ENCODE results near the gene RNF220. TPM values are rescaled to one million over a fixed set of nuclear protein-coding genes. Genes with fewer than 3 reads are reported as not detected.
A peak's percentile ranks its signal among the peaks of the same experiment; 100 is the strongest.

The RNF220 gene
- total and polyA plus RNA-seq, 9 of the 15 experiments (the other 6 are each of a cell fraction or from before 2014, with no cell fraction given): 5.1 to 117 (median 66.9) TPM

- Histone ChIP-seq H3K4me2 (ENCODE audit: insufficient read depth, low read length) (no peak overlapping the region), H3K4me1 (replicated peaks in 1 of 2; ENCODE audit: control insufficient read depth in 2 of 2, insufficient read depth in 2 of 2, low read length in 2 of 2) (no peaks in the 10 kb centered on the region), H3K9me3 (replicated peaks; ENCODE audit: control insufficient read depth, insufficient read depth, low read depth, low read length) (peaks cover 3% of the 10 kb centered on the region), H3K4me3 (no peak overlapping the region), H3K9me1 (ENCODE audit: control insufficient read depth, insufficient read depth, low read length) (no peaks in the 10 kb centered on the region), H3K27me3 (ENCODE audit: control insufficient read depth in 2 of 2, insufficient read depth in 2 of 2, low read length in 2 of 2) (peaks cover 64 to 79% of the 10 kb centered on the region in 2 experiments), H3K36me3 (ENCODE audit: control insufficient read depth, insufficient read depth, low read length) (no peaks in the 10 kb centered on the region), H3K27ac (ENCODE audit: extremely low read depth, low read depth, low read length) (no peak overlapping the region), H4K20me1 (replicated peaks; ENCODE audit: control insufficient read depth, insufficient read depth, low read length) (0 out of 2 replicates have a peak, but pooled peaks cover 5% of the 10 kb centered on the region), H3K9ac (ENCODE audit: insufficient read depth in 1 of 2, low read depth in 2 of 2, low read length in 2 of 2) (no peak overlapping the region), H2AFZ (ENCODE audit: low read depth, low read length) (no peak overlapping the region), H3K79me2 (ENCODE audit: control insufficient read depth, insufficient read depth, low read length) (no peaks in the 10 kb centered on the region)
- WGBS (ENCODE audit: insufficient coverage, low coverage, missing lambda C conversion rate): 2% methylated on average over 11 of the region's 13 CpGs
- TF ChIP-seq ZNF444 (CRISPR knock-in tag; IDR thresholded peaks at IDR 0.05): no peak
- no peak for TF ChIP-seq TFAM (CRISPR knock-in tag; conservative IDR thresholded peaks at IDR 0.05)
- no peak for TF ChIP-seq ZNF695 (CRISPR knock-in tag; IDR thresholded peaks at IDR 0.05)
- TF ChIP-seq ZNF143 (CRISPR knock-in tag; IDR thresholded peaks at IDR 0.05): no peak
- no peak for TF ChIP-seq CXXC5 (CRISPR knock-in tag; IDR thresholded peaks at IDR 0.05)
- TF ChIP-seq HDAC1 (IDR thresholded peaks at IDR 0.05): no peak
- no peak for TF ChIP-seq NCOR1 (IDR thresholded peaks at IDR 0.05)
- no peak for TF ChIP-seq SP1 (CRISPR knock-in tag; IDR thresholded peaks at IDR 0.05)
- no peak for TF ChIP-seq ZNF431 (CRISPR knock-in tag; IDR thresholded peaks at IDR 0.05)
- TF ChIP-seq NFE2L1 (tag; IDR thresholded peaks at IDR 0.05; ENCODE audit: borderline replicate concordance, low read depth): no peak
- no peak for TF ChIP-seq FUS (optimal IDR thresholded peaks at IDR 0.05; ENCODE audit: low read depth, low read length)
- TF ChIP-seq RHOXF2B (CRISPR knock-in tag; conservative IDR thresholded peaks at IDR 0.05): no peak
- TF ChIP-seq TFAP4 (CRISPR knock-in tag; IDR thresholded peaks at IDR 0.05; ENCODE audit: borderline replicate concordance): no peak
- no peak for TF ChIP-seq ESRRB (CRISPR knock-in tag; IDR thresholded peaks at IDR 0.05; ENCODE audit: borderline replicate concordance)
- TF ChIP-seq ARNT (IDR thresholded peaks at IDR 0.05): no peak
- TF ChIP-seq MECOM (CRISPR knock-in tag; IDR thresholded peaks at IDR 0.05): no peak
- TF ChIP-seq SMAD2 (IDR thresholded peaks at IDR 0.05; ENCODE audit: low read depth, low read length): no peak
- TF ChIP-seq ZNF77 (CRISPR knock-in tag; IDR thresholded peaks at IDR 0.05): no peak
- no peak for TF ChIP-seq CEBPG (CRISPR knock-in tag; IDR thresholded peaks at IDR 0.05)
- no peak for TF ChIP-seq CEBPG (tag; conservative IDR thresholded peaks at IDR 0.05 in 1 of 2, IDR thresholded peaks at IDR 0.05 in 1 of 2)
- in situ Hi-C loops (cut with MboI) (no loop called here), intact Hi-C loops (cut with micrococcal nuclease) (no loop called here)
- ATAC-seq (no peak; the same call in 2 of the 3 replicates), FAIRE-seq (peak; percentile 40), DNase-seq (ENCODE audit: extremely low read depth in 1 of 4, low spot score in 3 of 4) (no peak)
- ChIA-PET POLR2A (interaction anchor here (0.5 to 1.3 kb wide), 7 partner anchors 14 to 254 kb away, joined by 3 read pairs; no protein-coding TSS in a partner anchor), CTCF (ENCODE audit: low intra/inter-chr PET ratio) (interaction anchor here (1.7 kb wide), 1 partner anchor 123 kb away, joined by 11 read pairs; no protein-coding TSS in a partner anchor)
- no TSS peak for BruUV-seq (replicated peaks)
Measured at GRCh38 chr1:44501047-44501890, 96.2 kb downstream of the RNF220 start.

Measured in K562 (cell line).